HepG2 (cell line): ENCODE measurements around the gene EPHA2. TPM values are rescaled to one million over a fixed set of nuclear protein-coding genes. Genes with fewer than 3 reads are reported as not detected.

Source experiments
- ATF2 ChIP-seq: sonication (generic); formaldehyde crosslinking; IDR thresholded peaks from 2 replicates; pipeline ENCODE4 v1.4.0; 2020; ENCODE audit warnings: missing genetic modification reagents
- CC2D1A ChIP-seq: sonication (generic); formaldehyde crosslinking; IDR thresholded peaks from 2 replicates; pipeline ENCODE4 v1.8.1; 2023; ENCODE audit warnings: mild to moderate bottlenecking, missing genetic modification reagents
- DNMT3B ChIP-seq: conservative IDR thresholded peaks from 2 replicates; pipeline ENCODE4 v1.6.1; 2016; ENCODE audit warnings: missing biosample characterization, control low read depth
- FOXJ3 ChIP-seq: sonication (generic); formaldehyde crosslinking; IDR thresholded peaks from 2 replicates; pipeline ENCODE4 v1.4.0; 2020; ENCODE audit warnings: missing genetic modification reagents, mild to moderate bottlenecking, borderline replicate concordance
- GATAD2A ChIP-seq: IDR thresholded peaks from 2 replicates; pipeline ENCODE4 v1.6.1; 2016
- HBP1 ChIP-seq: IDR thresholded peaks from 2 replicates; pipeline ENCODE4 v1.6.1; 2016; ENCODE audit warnings: low read depth, control low read depth
- HDAC6 ChIP-seq: fragments of 200-600 bp; sonication (generic); IDR thresholded peaks from 2 replicates; pipeline ENCODE4 v1.7.0; 2017; ENCODE audit warnings: mild to moderate bottlenecking, antibody characterized with exemption, low read length, low read depth
- KDM5A ChIP-seq: fragments of 200-600 bp; sonication (generic); IDR thresholded peaks from 2 replicates; pipeline ENCODE4 v1.7.0; 2018; ENCODE audit warnings: antibody characterized with exemption, mild to moderate bottlenecking, low read length, borderline replicate concordance
- POLR2AphosphoS2 ChIP-seq: IDR thresholded peaks from 2 replicates; pipeline ENCODE4 v1.6.1; 2011; ENCODE audit warnings: low read depth, low read length, improper control_type of control experiment
- SIN3A ChIP-seq: IDR thresholded peaks from 2 replicates; pipeline ENCODE4 v1.6.1; 2011; ENCODE audit warnings: low read depth, mild to moderate bottlenecking, control low read depth, low read length, borderline replicate concordance
- SIX4 ChIP-seq: sonication (generic); formaldehyde crosslinking; IDR thresholded peaks from 2 replicates; pipeline ENCODE4 v1.4.0; 2020; ENCODE audit warnings: missing genetic modification reagents
- SRF ChIP-seq: IDR thresholded peaks from 2 replicates; pipeline ENCODE4 v1.6.1; 2011; ENCODE audit warnings: mild to moderate bottlenecking, low read depth, low read length, moderate library complexity
- TOPORS ChIP-seq: sonication (generic); formaldehyde crosslinking; IDR thresholded peaks from 2 replicates; pipeline ENCODE4 v1.8.0; 2023; ENCODE audit warnings: mild to moderate bottlenecking, missing genetic modification reagents
- U2AF2 ChIP-seq: fragments of 200-400 bp; formaldehyde crosslinking; IDR thresholded peaks from 2 replicates; pipeline ENCODE4 v1.6.1; 2017; ENCODE audit warnings: low read depth, mild to moderate bottlenecking, low read length
- ZIK1 ChIP-seq: sonication (generic); formaldehyde crosslinking; IDR thresholded peaks from 2 replicates; pipeline ENCODE4 v1.5.0; 2020; ENCODE audit warnings: mild to moderate bottlenecking, low read depth, missing genetic modification reagents, borderline replicate concordance
- ZMYM4 ChIP-seq: sonication (generic); formaldehyde crosslinking; IDR thresholded peaks from 2 replicates; pipeline ENCODE4 v1.8.1; 2023; ENCODE audit warnings: mild to moderate bottlenecking, missing genetic modification reagents
- ZNF260 ChIP-seq: sonication (generic); formaldehyde crosslinking; IDR thresholded peaks from 2 replicates; pipeline ENCODE4 v1.4.0; 2020; ENCODE audit warnings: missing genetic modification reagents, low read depth, mild to moderate bottlenecking, borderline replicate concordance
- ZNF326 ChIP-seq: sonication (generic); formaldehyde crosslinking; IDR thresholded peaks from 2 replicates; pipeline ENCODE4 v1.4.0; 2020; ENCODE audit warnings: missing genetic modification reagents, borderline replicate concordance
- ZNF441 ChIP-seq: sonication (generic); formaldehyde crosslinking; IDR thresholded peaks from 2 replicates; pipeline ENCODE4 v1.7.0; 2021; ENCODE audit warnings: missing genetic modification reagents, borderline replicate concordance
- ZNF513 ChIP-seq: sonication (generic); formaldehyde crosslinking; conservative IDR thresholded peaks from 2 replicates; pipeline ENCODE4 v1.5.0; 2020; ENCODE audit warnings: missing genetic modification reagents
- ZNF556 ChIP-seq: sonication (generic); formaldehyde crosslinking; IDR thresholded peaks from 2 replicates; pipeline ENCODE4 v1.4.0; 2020; ENCODE audit warnings: mild to moderate bottlenecking, missing genetic modification reagents, borderline replicate concordance
- ZNF580 ChIP-seq: IDR thresholded peaks from 2 replicates; pipeline ENCODE4 v1.6.1; 2016; ENCODE audit warnings: low read depth, borderline replicate concordance
- ZNF768 ChIP-seq: sonication (generic); formaldehyde crosslinking; IDR thresholded peaks from 2 replicates; pipeline ENCODE4 v1.4.0; 2020; ENCODE audit warnings: missing genetic modification reagents
- ZNF773 ChIP-seq: sonication (generic); formaldehyde crosslinking; IDR thresholded peaks from 2 replicates; pipeline ENCODE4 v1.4.0; 2020; ENCODE audit warnings: missing genetic modification reagents, borderline replicate concordance
- ZNF83 ChIP-seq: sonication (generic); formaldehyde crosslinking; IDR thresholded peaks from 2 replicates; pipeline ENCODE4 v1.4.0; 2020; ENCODE audit warnings: missing genetic modification reagents, mild to moderate bottlenecking, borderline replicate concordance
- ZZZ3 ChIP-seq: sonication (generic); formaldehyde crosslinking; IDR thresholded peaks from 2 replicates; pipeline ENCODE4 v1.4.0; 2020; ENCODE audit warnings: missing genetic modification reagents, mild to moderate bottlenecking, borderline replicate concordance
- polyA plus RNA-seq, 8 experiments: library from polyadenylated mRNA; depleted of rRNA in 3 of 8; stranded (reverse) in 7 of 8; unstranded in 1 of 8; fragments of >200 nt; fragmentation: Illumina TruSeq in 4 of 8; extraction: Trizol in 4 of 8; gene quantifications; 2 replicates each; pipeline versions ENCODE4 v1.2.1 to v1.2.3, GENCODE V29; 2011 to 2016; ENCODE audit warnings: low read depth in 4 of 8, missing spikeins in 1 of 8, mixed read lengths in 1 of 8; ENCODE audit not compliant: insufficient read depth in 1 of 8
- total RNA-seq, 5 experiments: library from RNA; depleted of rRNA; stranded (reverse); fragments of >200 nt; fragmentation: Illumina TruSeq; extraction: Trizol; gene quantifications; 2 replicates each; pipeline ENCODE4 v1.2.3, GENCODE V29; 2016; ENCODE audit warnings: low read depth in 1 of 5

EPHA2 gene
- total and polyA plus RNA-seq, 2 of the 13 experiments (the other 11 are each of a cell fraction or from before 2014, with no cell fraction given), result 33.6 to 53.6 TPM

GRCh38 chr1:16181887-16182719 is 26.2 kb upstream of the EPHA2 start (continued):
- TF ChIP-seq SRF (no peak), SIX4 (CRISPR knock-in tag) (0 out of 2 replicates have a peak, but pooled peaks have one; percentile 21), ZNF768 (0 out of 2 replicates have a peak, but pooled peaks have one; percentile 39), U2AF2 (no peak), FOXJ3 (CRISPR knock-in tag) (peak; percentile 24; the same call in 1 of the 2 replicates), ZMYM4 (CRISPR knock-in tag) (peak; percentile 41; the same call in 1 of the 2 replicates), ZNF513 (CRISPR knock-in tag) (no peak), CC2D1A (no peak), ZNF326 (CRISPR knock-in tag) (no peak), KDM5A (no peak), ATF2 (CRISPR knock-in tag) (peak; percentile 82; the same call in 1 of the 2 replicates), HDAC6 (no peak), POLR2AphosphoS2 (no peak), ZNF260 (CRISPR knock-in tag) (no peak), TOPORS (CRISPR knock-in tag) (no peak), ZNF773 (CRISPR knock-in tag) (no peak), ZNF556 (CRISPR knock-in tag) (peak; percentile 36; the same call in 1 of the 2 replicates), SIN3A (0 out of 2 replicates have a peak, but pooled peaks have one; percentile 11), GATAD2A (CRISPR knock-in tag) (peak; percentile 87), ZNF580 (peak; percentile 87; the same call in 1 of the 2 replicates), DNMT3B (0 out of 2 replicates have a peak, but pooled peaks have one; percentile 33), ZNF83 (CRISPR knock-in tag) (no peak), ZIK1 (CRISPR knock-in tag) (no peak), HBP1 (CRISPR knock-in tag) (0 out of 2 replicates have a peak, but pooled peaks have one; percentile 46), ZNF441 (peak; percentile 24; the same call in 1 of the 2 replicates), ZZZ3 (no peak)
